WTC11 (cell line): ENCODE data around the gene SUDS3. TPM values are rescaled to one million over a fixed set of nuclear protein-coding genes. Genes with fewer than 3 reads are reported as not detected.

Experiments
- ATAC-seq: fragments of 200-7000 bp; cut with Tn5 transposase; 2 replicates; pipeline ENCODE4 v1.10.0; 2021; ENCODE audit warnings: mild to moderate bottlenecking, moderate library complexity
- CTCF ChIA-PET: fragments of 300-600 bp; sonication (Branson Sonifier 250); formaldehyde crosslinking; loops from one replicate; lab custom pipeline; 2021; ENCODE audit warnings: antibody characterized with exemption; lab: Charles Lee
- POLR2A ChIA-PET: fragments of 350-600 bp; sonication (Branson Sonifier 250); formaldehyde crosslinking; loops from one replicate; lab custom pipeline; 2021; ENCODE audit warnings: antibody characterized with exemption; lab: Charles Lee
- DNase-seq: peaks from one replicate; pipeline ENCODE4 v3.0.0; 2021; ENCODE audit warnings: low spot score
- H3K27ac Mint-ChIP-seq: 2 replicates; pipeline ENCODE4 v1.8.0; 2021; ENCODE audit warnings: mixed read lengths
- H3K27me3 Mint-ChIP-seq: 2 replicates; pipeline ENCODE4 v1.8.0; 2021; ENCODE audit warnings: low read depth, mild to moderate bottlenecking, moderate library complexity, mixed read lengths
- H3K36me3 Mint-ChIP-seq: 2 replicates; pipeline ENCODE4 v1.8.0; 2021; ENCODE audit warnings: mixed read lengths
- H3K4me1 Mint-ChIP-seq: 2 replicates; pipeline ENCODE4 v1.8.0; 2022; ENCODE audit warnings: mixed read lengths
- H3K4me3 Mint-ChIP-seq: 2 replicates; pipeline ENCODE4 v1.8.0; 2021; ENCODE audit warnings: mild to moderate bottlenecking, moderate library complexity, mixed read lengths
- H3K9me3 Mint-ChIP-seq: 2 replicates; pipeline ENCODE4 v1.8.0; 2021; ENCODE audit warnings: mixed read lengths
- CREM ChIP-seq: sonication (generic); formaldehyde crosslinking; IDR thresholded peaks from 2 replicates; pipeline ENCODE4 v1.8.1; 2022; ENCODE audit warnings: mild to moderate bottlenecking, missing genetic modification reagents, moderate library complexity
- ESRRA ChIP-seq: sonication (generic); formaldehyde crosslinking; IDR thresholded peaks from 2 replicates; pipeline ENCODE4 v1.8.1; 2022; ENCODE audit warnings: mild to moderate bottlenecking, missing genetic modification reagents, borderline replicate concordance
- FOXJ3 ChIP-seq: sonication (generic); formaldehyde crosslinking; IDR thresholded peaks from 2 replicates; pipeline ENCODE4 v1.9.0; 2021; ENCODE audit warnings: missing genetic modification reagents, mild to moderate bottlenecking, borderline replicate concordance
- KAT7 ChIP-seq: sonication (generic); formaldehyde crosslinking; IDR thresholded peaks from 2 replicates; pipeline ENCODE4 v1.8.1; 2023; ENCODE audit warnings: missing genetic modification reagents, mild to moderate bottlenecking, borderline replicate concordance
- NFE2L1 ChIP-seq: sonication (generic); formaldehyde crosslinking; IDR thresholded peaks from 2 replicates; pipeline ENCODE4 v1.8.1; 2023; ENCODE audit warnings: missing genetic modification reagents
- OVOL2 ChIP-seq: fragments of 250-450 bp; sonication (Bioruptor Pico); IDR thresholded peaks from 2 replicates; pipeline ENCODE4 v1.9.0; 2021; ENCODE audit warnings: mild to moderate bottlenecking, borderline replicate concordance
- TP53 ChIP-seq: sonication (generic); formaldehyde crosslinking; IDR thresholded peaks from 2 replicates; pipeline ENCODE4 v1.8.1; 2023; ENCODE audit warnings: mild to moderate bottlenecking, missing genetic modification reagents
- ZNF138 ChIP-seq: sonication (generic); formaldehyde crosslinking; conservative IDR thresholded peaks from 2 replicates; pipeline ENCODE4 v1.8.1; 2022; ENCODE audit warnings: mild to moderate bottlenecking, moderate library complexity, missing genetic modification reagents
- total RNA-seq: library from RNA; stranded (reverse); gene quantifications from 3 replicates; pipeline ENCODE4 v1.2.3, GENCODE V29; 2021
- TF ChIP-seq, protein P1 (sequence below): sonication (generic); formaldehyde crosslinking; IDR thresholded peaks from 2 replicates; pipeline ENCODE4 v1.8.0; 2023; ENCODE audit warnings: mild to moderate bottlenecking, missing genetic modification reagents
- TF ChIP-seq, protein P2 (sequence below): fragments of 250-450 bp; sonication (Bioruptor Pico); IDR thresholded peaks from 2 replicates; pipeline ENCODE4 v1.9.0; 2021; ENCODE audit warnings: mild to moderate bottlenecking, borderline replicate concordance
- TF ChIP-seq, protein P3 (sequence below): sonication (generic); formaldehyde crosslinking; IDR thresholded peaks from 2 replicates; pipeline ENCODE4 v1.8.1; 2023; ENCODE audit warnings: mild to moderate bottlenecking, moderate library complexity, missing genetic modification reagents
- TF ChIP-seq, protein P4 (sequence below): sonication (generic); formaldehyde crosslinking; conservative IDR thresholded peaks from 2 replicates; pipeline ENCODE4 v1.8.1; 2022; ENCODE audit warnings: mild to moderate bottlenecking, missing genetic modification reagents
- TF ChIP-seq, protein P5 (sequence below): sonication (generic); formaldehyde crosslinking; IDR thresholded peaks from 2 replicates; pipeline ENCODE4 v1.8.1; 2022; ENCODE audit warnings: mild to moderate bottlenecking, moderate library complexity, missing genetic modification reagents
- TF ChIP-seq, protein P6 (sequence below): sonication (generic); formaldehyde crosslinking; IDR thresholded peaks from 2 replicates; pipeline ENCODE4 v1.8.1; 2023; ENCODE audit warnings: mild to moderate bottlenecking, missing genetic modification reagents

The SUDS3 gene
- total RNA-seq, 1 experiment from 2014 or later: 63.9 TPM

DNA sequence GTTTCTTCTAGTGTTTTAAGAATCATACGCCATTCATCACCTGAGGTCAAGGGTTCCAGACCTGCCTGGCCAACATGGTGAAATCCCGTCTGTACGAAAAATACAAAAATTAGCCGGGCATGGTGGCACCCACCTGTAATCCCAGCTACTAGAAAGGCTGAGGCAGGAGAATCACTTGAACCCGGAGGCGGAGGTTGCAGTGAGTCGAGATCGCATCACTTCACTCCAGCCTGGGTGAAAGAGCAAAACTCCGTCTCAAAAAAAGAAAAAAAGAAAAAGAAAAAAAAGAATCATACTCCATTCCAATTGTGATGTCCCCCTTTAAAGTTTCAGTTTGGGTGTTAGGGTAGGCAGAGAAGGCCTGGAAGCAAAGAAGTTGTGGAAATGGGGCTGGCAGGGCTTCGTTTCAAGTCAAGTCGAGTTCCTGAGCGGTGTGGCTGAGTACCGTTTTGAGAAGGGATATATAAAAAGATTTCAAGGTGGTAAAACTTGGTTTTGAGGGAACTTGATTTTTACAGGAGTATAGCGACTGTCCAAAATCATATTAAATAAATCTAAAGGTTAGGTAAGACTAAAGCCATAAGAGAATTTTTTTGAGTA is 2.1 kb upstream of the SUDS3 start:
- Mint-ChIP-seq H3K36me3 (no peaks in the 10 kb centered on the region; the same call in 1 of the 2 replicates), H3K4me1 (peaks cover 48% of the 10 kb centered on the region), H3K4me3 (peak overlapping the region; percentile 92), H3K9me3 (no peaks in the 10 kb centered on the region), H3K27me3 (peaks cover 17% of the 10 kb centered on the region), H3K27ac (no peak overlapping the region)
- TF ChIP-seq, protein P1, sequence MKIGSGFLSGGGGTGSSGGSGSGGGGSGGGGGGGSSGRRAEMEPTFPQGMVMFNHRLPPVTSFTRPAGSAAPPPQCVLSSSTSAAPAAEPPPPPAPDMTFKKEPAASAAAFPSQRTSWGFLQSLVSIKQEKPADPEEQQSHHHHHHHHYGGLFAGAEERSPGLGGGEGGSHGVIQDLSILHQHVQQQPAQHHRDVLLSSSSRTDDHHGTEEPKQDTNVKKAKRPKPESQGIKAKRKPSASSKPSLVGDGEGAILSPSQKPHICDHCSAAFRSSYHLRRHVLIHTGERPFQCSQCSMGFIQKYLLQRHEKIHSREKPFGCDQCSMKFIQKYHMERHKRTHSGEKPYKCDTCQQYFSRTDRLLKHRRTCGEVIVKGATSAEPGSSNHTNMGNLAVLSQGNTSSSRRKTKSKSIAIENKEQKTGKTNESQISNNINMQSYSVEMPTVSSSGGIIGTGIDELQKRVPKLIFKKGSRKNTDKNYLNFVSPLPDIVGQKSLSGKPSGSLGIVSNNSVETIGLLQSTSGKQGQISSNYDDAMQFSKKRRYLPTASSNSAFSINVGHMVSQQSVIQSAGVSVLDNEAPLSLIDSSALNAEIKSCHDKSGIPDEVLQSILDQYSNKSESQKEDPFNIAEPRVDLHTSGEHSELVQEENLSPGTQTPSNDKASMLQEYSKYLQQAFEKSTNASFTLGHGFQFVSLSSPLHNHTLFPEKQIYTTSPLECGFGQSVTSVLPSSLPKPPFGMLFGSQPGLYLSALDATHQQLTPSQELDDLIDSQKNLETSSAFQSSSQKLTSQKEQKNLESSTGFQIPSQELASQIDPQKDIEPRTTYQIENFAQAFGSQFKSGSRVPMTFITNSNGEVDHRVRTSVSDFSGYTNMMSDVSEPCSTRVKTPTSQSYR: no peak
- TF ChIP-seq TP53 (CRISPR knock-in tag): no peak
- TF ChIP-seq, protein P2, sequence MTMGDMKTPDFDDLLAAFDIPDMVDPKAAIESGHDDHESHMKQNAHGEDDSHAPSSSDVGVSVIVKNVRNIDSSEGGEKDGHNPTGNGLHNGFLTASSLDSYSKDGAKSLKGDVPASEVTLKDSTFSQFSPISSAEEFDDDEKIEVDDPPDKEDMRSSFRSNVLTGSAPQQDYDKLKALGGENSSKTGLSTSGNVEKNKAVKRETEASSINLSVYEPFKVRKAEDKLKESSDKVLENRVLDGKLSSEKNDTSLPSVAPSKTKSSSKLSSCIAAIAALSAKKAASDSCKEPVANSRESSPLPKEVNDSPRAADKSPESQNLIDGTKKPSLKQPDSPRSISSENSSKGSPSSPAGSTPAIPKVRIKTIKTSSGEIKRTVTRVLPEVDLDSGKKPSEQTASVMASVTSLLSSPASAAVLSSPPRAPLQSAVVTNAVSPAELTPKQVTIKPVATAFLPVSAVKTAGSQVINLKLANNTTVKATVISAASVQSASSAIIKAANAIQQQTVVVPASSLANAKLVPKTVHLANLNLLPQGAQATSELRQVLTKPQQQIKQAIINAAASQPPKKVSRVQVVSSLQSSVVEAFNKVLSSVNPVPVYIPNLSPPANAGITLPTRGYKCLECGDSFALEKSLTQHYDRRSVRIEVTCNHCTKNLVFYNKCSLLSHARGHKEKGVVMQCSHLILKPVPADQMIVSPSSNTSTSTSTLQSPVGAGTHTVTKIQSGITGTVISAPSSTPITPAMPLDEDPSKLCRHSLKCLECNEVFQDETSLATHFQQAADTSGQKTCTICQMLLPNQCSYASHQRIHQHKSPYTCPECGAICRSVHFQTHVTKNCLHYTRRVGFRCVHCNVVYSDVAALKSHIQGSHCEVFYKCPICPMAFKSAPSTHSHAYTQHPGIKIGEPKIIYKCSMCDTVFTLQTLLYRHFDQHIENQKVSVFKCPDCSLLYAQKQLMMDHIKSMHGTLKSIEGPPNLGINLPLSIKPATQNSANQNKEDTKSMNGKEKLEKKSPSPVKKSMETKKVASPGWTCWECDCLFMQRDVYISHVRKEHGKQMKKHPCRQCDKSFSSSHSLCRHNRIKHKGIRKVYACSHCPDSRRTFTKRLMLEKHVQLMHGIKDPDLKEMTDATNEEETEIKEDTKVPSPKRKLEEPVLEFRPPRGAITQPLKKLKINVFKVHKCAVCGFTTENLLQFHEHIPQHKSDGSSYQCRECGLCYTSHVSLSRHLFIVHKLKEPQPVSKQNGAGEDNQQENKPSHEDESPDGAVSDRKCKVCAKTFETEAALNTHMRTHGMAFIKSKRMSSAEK (CRISPR knock-in tag): no peak
- ChIA-PET POLR2A (no interaction called here), CTCF (interaction anchor here (1.1 to 1.7 kb wide), 2 partner anchors 209 to 310 kb away, joined by 5 to 6 read pairs; no protein-coding TSS in a partner anchor)
- DNase-seq (no peak), ATAC-seq (no peak)

DNA sequence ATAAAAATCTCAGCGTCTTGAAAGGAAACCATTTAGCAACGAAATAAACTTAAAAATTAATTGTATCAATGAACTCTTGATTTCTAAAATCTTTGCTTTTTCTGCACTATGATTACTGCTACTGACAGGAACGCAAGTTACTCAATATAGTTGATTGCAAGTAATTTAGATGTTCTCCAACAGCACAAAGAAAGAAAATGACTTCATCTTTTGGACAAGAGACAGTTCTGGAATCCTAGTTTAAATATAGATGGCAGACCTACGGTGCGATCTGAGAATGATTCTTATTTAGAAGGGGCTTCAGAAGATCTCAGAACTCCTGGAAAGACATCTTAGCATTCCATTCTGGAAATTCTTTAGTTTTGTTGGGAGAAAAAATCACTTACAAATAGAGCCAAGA is 1.4 kb upstream of the SUDS3 start:
- Mint-ChIP-seq H3K27ac (no peak overlapping the region), H3K4me3 (peak overlapping the region; percentile 89), H3K9me3 (no peaks in the 10 kb centered on the region), H3K27me3 (peaks cover 17% of the 10 kb centered on the region), H3K36me3 (peaks cover 3% of the 10 kb centered on the region), H3K4me1 (peaks cover 48% of the 10 kb centered on the region)
- ChIA-PET CTCF (interaction anchor here (1.0 to 4.5 kb wide), 10 partner anchors 7 to 313 kb away, joined by 3 to 76 read pairs (median 18); no protein-coding TSS in a partner anchor), POLR2A (no interaction called here)
- TF ChIP-seq OVOL2 (CRISPR knock-in tag) (no peak), CREM (CRISPR knock-in tag) (no peak)
- TF ChIP-seq, protein P3, sequence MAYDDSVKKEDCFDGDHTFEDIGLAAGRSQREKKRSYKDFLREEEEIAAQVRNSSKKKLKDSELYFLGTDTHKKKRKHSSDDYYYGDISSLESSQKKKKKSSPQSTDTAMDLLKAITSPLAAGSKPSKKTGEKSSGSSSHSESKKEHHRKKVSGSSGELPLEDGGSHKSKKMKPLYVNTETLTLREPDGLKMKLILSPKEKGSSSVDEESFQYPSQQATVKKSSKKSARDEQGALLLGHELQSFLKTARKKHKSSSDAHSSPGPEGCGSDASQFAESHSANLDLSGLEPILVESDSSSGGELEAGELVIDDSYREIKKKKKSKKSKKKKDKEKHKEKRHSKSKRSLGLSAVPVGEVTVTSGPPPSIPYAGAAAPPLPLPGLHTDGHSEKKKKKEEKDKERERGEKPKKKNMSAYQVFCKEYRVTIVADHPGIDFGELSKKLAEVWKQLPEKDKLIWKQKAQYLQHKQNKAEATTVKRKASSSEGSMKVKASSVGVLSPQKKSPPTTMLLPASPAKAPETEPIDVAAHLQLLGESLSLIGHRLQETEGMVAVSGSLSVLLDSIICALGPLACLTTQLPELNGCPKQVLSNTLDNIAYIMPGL: no peak
- TF ChIP-seq, protein P4, sequence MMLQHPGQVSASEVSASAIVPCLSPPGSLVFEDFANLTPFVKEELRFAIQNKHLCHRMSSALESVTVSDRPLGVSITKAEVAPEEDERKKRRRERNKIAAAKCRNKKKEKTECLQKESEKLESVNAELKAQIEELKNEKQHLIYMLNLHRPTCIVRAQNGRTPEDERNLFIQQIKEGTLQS (CRISPR knock-in tag): no peak
- TF ChIP-seq, protein P5, sequence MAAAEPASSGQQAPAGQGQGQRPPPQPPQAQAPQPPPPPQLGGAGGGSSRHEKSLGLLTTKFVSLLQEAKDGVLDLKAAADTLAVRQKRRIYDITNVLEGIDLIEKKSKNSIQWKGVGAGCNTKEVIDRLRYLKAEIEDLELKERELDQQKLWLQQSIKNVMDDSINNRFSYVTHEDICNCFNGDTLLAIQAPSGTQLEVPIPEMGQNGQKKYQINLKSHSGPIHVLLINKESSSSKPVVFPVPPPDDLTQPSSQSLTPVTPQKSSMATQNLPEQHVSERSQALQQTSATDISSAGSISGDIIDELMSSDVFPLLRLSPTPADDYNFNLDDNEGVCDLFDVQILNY (CRISPR knock-in tag): no peak
- no peak for ATAC-seq
- no peak for DNase-seq

DNA sequence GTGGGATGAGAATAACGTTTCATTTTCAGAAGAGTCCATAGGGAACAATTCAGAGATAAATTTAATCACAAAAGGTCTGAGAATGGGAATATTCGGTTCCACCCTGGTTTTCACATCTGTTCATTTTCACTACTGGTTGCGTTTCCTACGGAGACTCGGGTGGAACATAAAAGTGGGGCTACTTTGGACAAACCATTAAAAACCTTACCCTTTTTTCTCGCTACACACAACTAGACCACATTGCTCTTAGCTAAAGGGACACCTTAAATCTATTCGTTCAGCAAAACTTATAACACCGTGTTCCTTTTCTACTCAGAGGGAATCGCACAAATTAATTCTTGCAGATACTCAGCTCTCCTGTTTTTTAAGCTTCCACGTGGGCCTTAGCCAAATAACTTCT is 1.0 kb upstream of the SUDS3 start:
- Mint-ChIP-seq H3K36me3 (peaks cover 7% of the 10 kb centered on the region), H3K9me3 (no peaks in the 10 kb centered on the region), H3K4me3 (peak overlapping the region; percentile 89), H3K27me3 (peaks cover 15% of the 10 kb centered on the region), H3K27ac (peak overlapping the region; percentile 99), H3K4me1 (peaks cover 46% of the 10 kb centered on the region)
- ChIA-PET CTCF (interaction anchor here (0.6 to 4.5 kb wide), 26 partner anchors 8 to 525 kb away, joined by 3 to 76 read pairs (median 6); no protein-coding TSS in a partner anchor), POLR2A (interaction anchor here (1.0 to 1.9 kb wide), 2 partner anchors 192 to 239 kb away, joined by 3 to 9 read pairs; partner anchors contain the start of gene PEBP1)
- no peak for DNase-seq
- ATAC-seq: no peak
- TF ChIP-seq, protein P3: no peak
- TF ChIP-seq ZNF138 (CRISPR knock-in tag) (no peak), FOXJ3 (no peak), NFE2L1 (CRISPR knock-in tag) (no peak), KAT7 (CRISPR knock-in tag) (no peak), ESRRA (CRISPR knock-in tag) (no peak), TP53 (CRISPR knock-in tag) (no peak)
- TF ChIP-seq, protein P6, sequence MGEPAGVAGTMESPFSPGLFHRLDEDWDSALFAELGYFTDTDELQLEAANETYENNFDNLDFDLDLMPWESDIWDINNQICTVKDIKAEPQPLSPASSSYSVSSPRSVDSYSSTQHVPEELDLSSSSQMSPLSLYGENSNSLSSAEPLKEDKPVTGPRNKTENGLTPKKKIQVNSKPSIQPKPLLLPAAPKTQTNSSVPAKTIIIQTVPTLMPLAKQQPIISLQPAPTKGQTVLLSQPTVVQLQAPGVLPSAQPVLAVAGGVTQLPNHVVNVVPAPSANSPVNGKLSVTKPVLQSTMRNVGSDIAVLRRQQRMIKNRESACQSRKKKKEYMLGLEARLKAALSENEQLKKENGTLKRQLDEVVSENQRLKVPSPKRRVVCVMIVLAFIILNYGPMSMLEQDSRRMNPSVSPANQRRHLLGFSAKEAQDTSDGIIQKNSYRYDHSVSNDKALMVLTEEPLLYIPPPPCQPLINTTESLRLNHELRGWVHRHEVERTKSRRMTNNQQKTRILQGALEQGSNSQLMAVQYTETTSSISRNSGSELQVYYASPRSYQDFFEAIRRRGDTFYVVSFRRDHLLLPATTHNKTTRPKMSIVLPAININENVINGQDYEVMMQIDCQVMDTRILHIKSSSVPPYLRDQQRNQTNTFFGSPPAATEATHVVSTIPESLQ: no peak
